Upper lobe of right lung (tissue), 1 donor: Measurements from ENCODE around the gene GPBAR1. TPM values are rescaled to one million over a fixed set of nuclear protein-coding genes. Genes with fewer than 3 reads are reported as not detected.

Source experiments
- ATAC-seq: fragments of 200-7000 bp; cut with Tn5 transposase; one replicate; pipeline ENCODE4 v1.9.1; 2020; ENCODE audit warnings: mild to moderate bottlenecking, moderate library complexity
- DNase-seq: peaks from one replicate; pipeline ENCODE4 v3.0.0-alpha.2; 2020
- H3K27ac ChIP-seq: fragments of 200-600 bp; one replicate; pipeline ENCODE4 v1.8.0; 2022
- H3K27me3 ChIP-seq: fragments of 200-600 bp; one replicate; pipeline ENCODE4 v1.8.0; 2022; ENCODE audit warnings: mild to moderate bottlenecking
- H3K36me3 ChIP-seq: fragments of 200-600 bp; one replicate; pipeline ENCODE4 v1.8.0; 2022
- H3K4me1 ChIP-seq: fragments of 200-600 bp; one replicate; pipeline ENCODE4 v1.8.0; 2022
- H3K4me3 ChIP-seq: fragments of 200-600 bp; one replicate; pipeline ENCODE4 v1.8.0; 2022; ENCODE audit warnings: mild to moderate bottlenecking
- H3K9me3 ChIP-seq: fragments of 200-600 bp; one replicate; pipeline ENCODE4 v1.8.0; 2022
- intact Hi-C: fragments of 100-400 bp; cut with DNase I; formaldehyde crosslinking; loops from one replicate; pipeline ENCODE4 v1.11.0; 2022
- total RNA-seq: library from RNA; stranded (reverse); fragmentation: NEBNext Ultra II Directional; extraction: Animal tissue kit (Norgen Biotek cat#: 25700); gene quantifications from one replicate; pipeline ENCODE4 v1.2.1, GENCODE V29; 2021
- TF ChIP-seq, protein P1 (sequence below): fragments of 200-600 bp; IDR thresholded peaks from one replicate; pipeline ENCODE4 v1.8.0; 2022; ENCODE audit warnings: antibody characterized with exemption
- donor health status: DM: no; HTN: yes; CAD: no; lungs with severe emphysema.

GPBAR1 gene
- total RNA-seq, 1 donor from 2014 or later = 2.6 TPM

DNA sequence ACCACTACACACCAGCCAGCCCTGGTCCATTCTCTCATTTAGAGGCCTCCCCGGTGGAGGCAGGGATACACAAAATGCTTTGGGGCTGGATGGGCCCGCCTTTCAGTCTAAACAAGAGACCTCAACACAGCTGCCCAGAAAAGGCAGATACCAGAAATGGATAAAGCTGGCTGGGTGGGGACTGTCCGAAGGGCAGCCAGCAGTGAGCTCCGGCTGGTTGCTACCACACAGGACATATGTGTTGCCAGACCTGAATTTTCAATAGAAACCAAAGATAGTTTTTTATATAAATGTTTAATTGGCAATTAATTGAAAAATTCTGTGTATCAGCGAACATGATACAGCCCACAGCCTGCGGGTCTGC is 1.4 kb downstream of the GPBAR1 start:
- TF ChIP-seq, protein P1, sequence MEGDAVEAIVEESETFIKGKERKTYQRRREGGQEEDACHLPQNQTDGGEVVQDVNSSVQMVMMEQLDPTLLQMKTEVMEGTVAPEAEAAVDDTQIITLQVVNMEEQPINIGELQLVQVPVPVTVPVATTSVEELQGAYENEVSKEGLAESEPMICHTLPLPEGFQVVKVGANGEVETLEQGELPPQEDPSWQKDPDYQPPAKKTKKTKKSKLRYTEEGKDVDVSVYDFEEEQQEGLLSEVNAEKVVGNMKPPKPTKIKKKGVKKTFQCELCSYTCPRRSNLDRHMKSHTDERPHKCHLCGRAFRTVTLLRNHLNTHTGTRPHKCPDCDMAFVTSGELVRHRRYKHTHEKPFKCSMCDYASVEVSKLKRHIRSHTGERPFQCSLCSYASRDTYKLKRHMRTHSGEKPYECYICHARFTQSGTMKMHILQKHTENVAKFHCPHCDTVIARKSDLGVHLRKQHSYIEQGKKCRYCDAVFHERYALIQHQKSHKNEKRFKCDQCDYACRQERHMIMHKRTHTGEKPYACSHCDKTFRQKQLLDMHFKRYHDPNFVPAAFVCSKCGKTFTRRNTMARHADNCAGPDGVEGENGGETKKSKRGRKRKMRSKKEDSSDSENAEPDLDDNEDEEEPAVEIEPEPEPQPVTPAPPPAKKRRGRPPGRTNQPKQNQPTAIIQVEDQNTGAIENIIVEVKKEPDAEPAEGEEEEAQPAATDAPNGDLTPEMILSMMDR = no peak
- no peaks in the 10 kb centered on the region for H3K9me3 ChIP-seq
- no peaks in the 10 kb centered on the region for H3K27me3 ChIP-seq
- no peak for ATAC-seq
- peaks cover 37% of the 10 kb centered on the region for H3K4me1 ChIP-seq
- peaks cover 40% of the 10 kb centered on the region for H3K36me3 ChIP-seq
- H3K4me3 ChIP-seq = no peak overlapping the region
- no peak overlapping the region for H3K27ac ChIP-seq
- intact Hi-C loops = no loop called here
- DNase-seq = no peak

- Histone ChIP-seq H3K4me1 (peaks cover 32% of the 10 kb centered on the region), H3K9me3 (no peaks in the 10 kb centered on the region), H3K36me3 (peaks cover 47% of the 10 kb centered on the region), H3K4me3 (no peak overlapping the region), H3K27me3 (no peaks in the 10 kb centered on the region), H3K27ac (no peak overlapping the region)
- intact Hi-C loops = no loop called here
- DNase-seq = peak; percentile 68
- ATAC-seq = no peak
- TF ChIP-seq, protein P1 = no peak
Measured at GRCh38 chr2:218262631-218263586, 2.1 kb downstream of the GPBAR1 start.

- DNase-seq = peak; percentile 49
- Histone ChIP-seq H3K4me1 (peaks cover 29% of the 10 kb centered on the region), H3K27me3 (no peaks in the 10 kb centered on the region), H3K9me3 (no peaks in the 10 kb centered on the region), H3K36me3 (peaks cover 50% of the 10 kb centered on the region), H3K27ac (no peak overlapping the region), H3K4me3 (no peak overlapping the region)
- TF ChIP-seq, protein P1 = no peak
- ATAC-seq = peak; percentile 4
- intact Hi-C loops = no loop called here
Measured at GRCh38 chr2:218263817-218264641, 3.2 kb downstream of the GPBAR1 start.

DNA sequence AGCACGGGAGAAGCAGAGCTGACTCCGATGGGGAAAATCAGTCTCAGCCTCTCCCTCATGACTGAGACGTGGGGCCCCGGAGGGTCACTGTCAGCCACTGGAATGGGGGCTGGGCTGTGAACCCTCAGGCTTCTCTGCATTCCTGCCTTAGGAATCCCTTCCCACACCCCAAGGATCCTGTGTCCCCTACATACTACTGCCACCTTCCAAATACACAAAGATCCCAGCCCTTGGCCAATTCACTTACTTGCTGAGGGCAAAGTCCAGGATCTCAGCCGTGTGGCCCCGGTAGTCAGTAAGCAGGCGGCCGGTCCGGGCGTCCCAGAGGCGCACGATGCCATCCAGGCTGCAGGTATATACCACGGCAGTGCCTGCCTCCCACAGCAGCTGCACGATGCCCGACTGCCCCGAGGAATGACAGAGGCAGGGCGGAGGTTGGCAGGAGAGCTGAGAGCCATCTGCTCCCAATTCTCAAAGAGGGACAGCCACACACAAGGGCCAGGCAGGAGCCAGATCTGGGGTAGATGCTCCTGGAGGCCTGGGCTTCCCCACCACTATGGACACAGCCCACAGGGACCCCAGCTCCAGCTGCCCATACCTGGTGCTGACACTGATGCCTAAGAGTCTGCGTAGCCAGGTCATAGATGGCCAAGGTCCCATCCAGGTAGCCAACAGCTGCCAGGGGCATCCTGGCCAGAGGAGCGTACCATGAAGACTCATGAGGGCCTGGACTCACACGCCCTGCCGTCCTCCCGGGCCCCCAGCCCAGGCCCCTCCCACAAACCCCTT is 4.2 kb downstream of the GPBAR1 start:
- no peaks in the 10 kb centered on the region for H3K27me3 ChIP-seq
- intact Hi-C loops = no loop called here
- peaks cover 50% of the 10 kb centered on the region for H3K36me3 ChIP-seq
- TF ChIP-seq, protein P1 = no peak
- peak; percentile 53 for DNase-seq
- H3K4me1 ChIP-seq = peaks cover 23% of the 10 kb centered on the region
- no peak for ATAC-seq
- H3K4me3 ChIP-seq = no peak overlapping the region
- no peaks in the 10 kb centered on the region for H3K9me3 ChIP-seq
- no peak overlapping the region for H3K27ac ChIP-seq

- Histone ChIP-seq H3K27ac (no peak overlapping the region), H3K4me1 (peaks cover 16% of the 10 kb centered on the region), H3K9me3 (no peaks in the 10 kb centered on the region), H3K27me3 (no peaks in the 10 kb centered on the region), H3K36me3 (peaks cover 50% of the 10 kb centered on the region), H3K4me3 (no peak overlapping the region)
- intact Hi-C loops = no loop called here
- DNase-seq = no peak
- TF ChIP-seq, protein P1 = no peak
- ATAC-seq = no peak
Measured at GRCh38 chr2:218265626-218266025, 4.8 kb downstream of the GPBAR1 start.
